Measurements from ENCODE around the gene NR2C1.
"Not testable (repeated sequence)": the region's sequence is repeated elsewhere in the genome, so short reads cannot be mapped to it uniquely, and the experiment has no call there.

NR2C1 gene

DNA sequence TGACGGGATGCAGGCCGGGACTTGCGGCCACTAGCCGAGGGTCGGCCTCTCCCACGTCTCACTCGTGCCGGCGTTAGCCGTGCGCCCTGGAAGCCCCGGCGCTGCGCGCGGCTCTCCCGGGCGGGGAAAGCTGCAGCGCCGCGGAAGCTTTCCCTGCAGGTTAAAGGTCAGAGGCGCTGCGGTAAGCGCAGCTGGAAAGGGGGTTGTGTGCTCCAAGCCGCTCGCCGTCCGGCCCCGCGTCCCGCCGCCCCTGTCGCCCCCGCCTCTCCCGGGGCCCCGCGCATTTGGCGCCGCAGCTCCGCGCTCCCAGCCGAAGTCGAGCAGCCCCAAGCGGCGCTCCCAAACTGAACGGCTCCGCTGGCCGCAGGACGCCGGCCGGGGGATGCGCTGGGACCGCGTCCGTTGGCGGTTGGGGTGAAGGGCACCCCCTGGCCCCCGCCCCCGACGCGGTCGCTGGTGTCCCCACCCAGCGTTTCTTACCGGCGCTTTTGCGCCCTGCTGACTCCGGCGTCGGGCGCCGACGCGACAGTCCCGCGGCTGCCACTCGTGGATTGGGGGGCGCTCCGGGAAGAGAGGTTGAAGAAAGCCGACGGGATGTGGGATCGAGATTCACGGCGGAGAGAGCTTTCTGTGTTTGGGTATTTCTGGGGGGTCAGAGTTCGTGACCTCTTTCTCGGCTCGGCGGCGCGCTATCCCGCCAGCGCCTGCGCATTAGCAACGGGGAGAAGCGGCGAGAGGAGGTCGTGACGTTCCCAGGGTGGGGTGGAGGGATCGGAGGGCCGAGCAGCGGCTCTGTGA lies at the start of gene NR2C1:
TSS of gene NR2C1 (minus strand) at position 719 of the 798 bp plus-strand sequence. CDS start 6,234 bp downstream, outside the sequence.
- DNase-seq = peak; percentile 91

DNA sequence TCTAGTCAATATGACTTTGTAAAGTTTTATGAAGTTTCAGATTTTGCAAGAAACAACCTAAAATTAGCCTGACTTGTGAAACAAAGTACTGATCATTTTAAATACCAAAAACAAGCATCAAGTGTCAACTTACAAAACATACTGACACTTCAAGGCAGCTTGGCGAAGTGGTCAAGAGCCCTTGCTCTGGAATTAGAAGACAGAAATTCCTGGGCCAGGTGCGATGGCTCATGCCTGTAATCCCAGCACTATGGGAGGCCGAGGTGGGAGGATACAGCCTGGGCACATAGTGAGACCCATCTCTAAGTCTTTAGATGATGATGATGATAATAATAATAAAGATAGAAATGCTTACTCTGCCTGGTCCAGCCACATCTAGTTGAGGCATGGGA lies 45.4 kb upstream of the NR2C1 start:
- no peak for DNase-seq

GRCh38 chr12:95118138-95118787 lies 44.8 kb upstream of the NR2C1 start:
- peak; percentile 94 for DNase-seq

DNA sequence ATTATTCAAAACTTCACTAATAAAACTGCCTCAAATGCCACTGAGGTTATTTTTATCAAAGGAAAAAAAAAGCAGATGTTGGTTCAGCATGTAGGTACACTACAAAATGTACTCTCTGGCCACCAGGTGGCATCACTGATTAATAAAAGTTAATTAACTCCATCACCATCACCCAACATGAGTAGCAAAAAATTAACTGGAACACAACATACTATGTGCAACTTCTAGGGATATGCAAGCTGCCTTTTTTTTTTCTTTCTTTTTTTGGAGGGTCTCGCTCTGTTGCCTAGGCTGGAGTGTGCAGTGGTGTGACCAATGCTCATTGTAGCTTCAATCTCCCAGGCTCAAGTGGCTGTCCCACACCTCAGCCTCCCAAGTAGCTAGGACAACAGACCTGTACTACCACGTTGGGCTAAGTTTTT lies 43.8 kb upstream of the NR2C1 start:
- DNase-seq = peak; percentile 81

- no peak for DNase-seq
Measured at GRCh38 chr12:95116773-95117172, 43.4 kb upstream of the NR2C1 start.

DNA sequence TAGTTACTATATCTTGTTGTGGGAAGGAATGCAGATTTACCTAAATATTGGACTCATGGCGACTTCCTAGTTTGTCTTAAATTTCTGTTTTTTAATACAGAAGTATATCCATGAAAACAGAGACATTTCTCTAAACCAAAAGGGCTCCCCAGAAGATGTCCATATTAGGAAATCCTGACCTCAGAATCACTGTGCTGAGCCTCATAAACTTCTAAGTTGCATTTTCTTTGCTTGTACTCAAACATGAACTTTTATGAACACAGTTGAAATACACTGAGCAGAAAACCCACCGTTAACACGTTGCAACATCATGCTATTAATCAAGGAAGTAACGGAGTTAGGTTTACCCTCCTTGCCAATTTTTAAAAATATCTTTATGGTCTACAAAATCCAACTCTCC lies 42.9 kb upstream of the NR2C1 start:
- DNase-seq = peak; percentile 28

GRCh38 chr12:95115641-95116040 lies 42.2 kb upstream of the NR2C1 start:
- DNase-seq = no peak

GRCh38 chr12:95114766-95115405 lies 41.5 kb upstream of the NR2C1 start:
- peak; percentile 25 for DNase-seq

GRCh38 chr12:95107362-95107761 lies 33.9 kb upstream of the NR2C1 start:
- DNase-seq = no peak

- DNase-seq = no peak
Measured at GRCh38 chr12:95105540-95105939, 32.1 kb upstream of the NR2C1 start.

GRCh38 chr12:95104919-95105452 lies 31.6 kb upstream of the NR2C1 start:
- DNase-seq = no peak

DNA sequence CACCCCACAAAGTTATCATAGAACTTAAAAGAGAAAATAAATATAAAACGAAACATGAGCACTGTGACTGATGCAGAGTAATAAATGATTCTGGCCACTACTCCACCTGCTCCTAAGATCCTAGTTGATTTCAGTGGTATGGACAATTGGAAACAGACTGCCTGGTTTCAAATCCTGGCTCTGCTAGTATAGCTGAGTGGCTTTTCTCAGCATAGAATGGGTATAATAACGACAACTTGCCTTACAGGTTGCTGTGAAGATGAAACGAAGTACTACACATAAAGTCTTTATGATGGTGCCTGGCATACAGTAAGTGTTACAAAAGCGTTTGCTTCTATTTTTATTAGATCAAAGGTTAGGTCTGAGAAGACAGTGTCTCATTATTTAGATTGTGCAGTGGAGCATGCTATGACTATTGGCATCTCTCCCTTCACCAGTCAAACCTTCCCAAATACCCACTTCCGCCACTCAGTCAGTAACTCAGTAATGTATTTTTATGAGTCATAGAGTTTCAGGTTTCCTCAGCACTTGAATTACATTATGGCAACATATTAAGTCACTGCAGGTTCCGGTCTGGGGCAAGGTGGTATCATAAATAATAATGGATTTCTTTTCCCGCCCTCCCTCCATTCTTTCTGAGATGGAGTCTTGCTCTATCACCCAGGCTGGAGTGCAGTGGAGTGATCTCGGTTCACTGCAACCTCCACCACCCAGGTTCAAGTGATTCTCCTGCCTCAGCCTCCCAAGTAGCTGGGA lies 29.7 kb upstream of the NR2C1 start:
- DNase-seq = peak; percentile 80

GRCh38 chr12:95101957-95102356 lies 28.5 kb upstream of the NR2C1 start:
- DNase-seq = not testable (repeated sequence)

DNA sequence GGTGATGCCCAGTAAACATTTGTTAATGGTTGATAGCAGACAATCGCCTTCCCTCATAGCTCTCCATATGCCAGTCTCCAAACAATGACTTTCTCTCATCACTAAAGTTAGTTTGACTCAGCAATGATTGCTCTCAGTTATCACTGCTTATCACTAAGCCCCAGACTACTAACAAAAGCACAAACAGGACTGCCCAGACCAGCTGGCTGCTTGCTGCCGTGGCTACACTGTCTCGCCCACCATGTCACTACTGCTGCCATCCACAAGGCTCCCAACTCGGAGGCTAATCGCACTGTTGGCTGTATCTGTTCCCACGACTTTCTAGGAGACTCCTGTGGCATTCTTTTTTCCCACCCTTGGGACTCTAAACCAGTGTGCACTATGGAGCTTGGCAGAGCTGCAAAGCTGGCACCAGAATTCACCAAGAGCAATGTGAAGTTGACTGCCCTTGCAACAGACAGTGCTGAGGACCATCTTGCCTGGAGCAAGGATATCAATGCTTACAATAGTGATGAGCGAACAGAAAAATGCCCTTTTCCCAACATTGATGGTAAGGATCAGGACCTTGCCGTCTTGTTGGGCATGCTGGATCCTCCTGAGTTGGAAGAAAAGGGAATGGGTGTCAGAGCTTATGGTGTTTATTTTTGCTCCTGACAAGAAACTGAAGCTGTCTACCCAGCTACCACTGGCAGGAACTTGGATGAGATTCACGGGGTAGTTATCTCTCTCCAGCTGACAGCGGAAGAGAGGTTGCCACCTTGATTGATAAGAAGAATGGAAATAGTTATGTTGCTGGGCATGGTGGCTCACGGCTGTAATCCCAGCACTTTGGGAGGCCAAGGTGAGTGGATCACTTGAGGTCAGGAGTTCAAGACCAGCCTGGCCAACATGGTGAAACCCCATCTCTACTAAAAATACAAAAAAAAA lies 27.1 kb upstream of the NR2C1 start:
- no peak for DNase-seq

DNA sequence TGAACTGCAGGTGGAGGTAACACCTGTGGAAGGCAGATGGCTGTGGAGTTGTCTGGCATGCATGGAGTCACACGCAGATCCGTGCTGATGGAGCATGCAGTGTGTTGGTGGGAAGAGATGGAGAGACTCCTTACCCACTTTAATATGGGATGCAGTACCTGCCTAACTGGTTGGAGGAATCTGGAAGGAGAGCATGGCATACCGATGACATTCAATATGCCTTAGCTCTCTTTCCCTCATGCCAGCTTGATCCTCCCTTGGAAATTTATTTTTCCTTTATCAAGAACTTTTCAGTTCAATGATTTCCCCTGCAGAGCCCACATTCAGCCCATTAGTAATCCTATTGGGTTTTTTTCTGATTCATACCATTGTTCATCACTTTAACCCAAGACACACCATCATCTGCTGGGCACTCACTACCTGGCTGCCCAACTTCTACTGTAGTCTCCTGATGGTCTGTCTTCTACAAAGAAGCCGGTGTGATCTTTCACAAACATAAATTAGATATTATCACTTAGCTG lies 25.9 kb upstream of the NR2C1 start:
- no peak for DNase-seq

DNA sequence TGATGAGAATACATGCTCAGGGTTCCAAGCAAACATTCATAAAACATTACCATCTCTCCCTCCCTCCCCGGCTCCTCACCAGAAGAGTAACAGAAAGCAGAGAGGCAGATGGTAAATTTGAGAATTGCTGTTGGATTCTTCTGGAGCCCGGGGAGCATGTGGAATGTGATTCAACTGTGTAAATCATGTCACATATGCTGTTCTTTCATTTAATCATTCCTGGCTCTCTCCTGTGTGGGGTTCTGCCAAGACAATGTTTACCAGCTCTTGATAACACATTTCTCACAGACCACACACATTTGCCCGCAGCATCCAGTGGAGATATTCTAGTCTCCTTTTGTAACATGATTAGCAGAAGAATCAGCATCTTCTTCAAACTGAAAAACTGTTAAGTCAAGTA lies 23.4 kb upstream of the NR2C1 start:
- peak; percentile 71 for DNase-seq

- DNase-seq = no peak
Measured at GRCh38 chr12:95096378-95096777, 23.0 kb upstream of the NR2C1 start.

GRCh38 chr12:95095866-95096265 lies 22.4 kb upstream of the NR2C1 start:
- not testable (repeated sequence) for DNase-seq

GRCh38 chr12:95089462-95089861 lies 16.0 kb upstream of the NR2C1 start:
- DNase-seq = no peak

DNA sequence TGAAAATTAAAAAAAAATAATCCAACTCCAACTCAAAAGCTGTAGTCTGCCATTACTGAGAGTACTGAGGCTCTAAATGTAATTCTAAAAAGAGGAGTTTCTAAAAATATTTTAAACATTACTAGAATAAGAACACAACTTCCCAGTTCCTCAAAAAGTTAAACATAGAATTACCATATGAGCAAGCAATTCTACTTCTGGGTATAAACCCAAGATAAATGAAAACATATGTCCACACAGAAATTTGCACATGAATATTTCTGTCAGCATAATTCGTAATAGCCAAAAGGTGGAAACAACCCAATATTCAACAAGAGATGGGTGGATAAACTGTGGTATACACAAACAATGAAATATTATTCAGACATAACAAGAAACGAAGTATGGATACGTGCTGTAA lies 15.0 kb upstream of the NR2C1 start:
- peak; percentile 9 for DNase-seq

DNA sequence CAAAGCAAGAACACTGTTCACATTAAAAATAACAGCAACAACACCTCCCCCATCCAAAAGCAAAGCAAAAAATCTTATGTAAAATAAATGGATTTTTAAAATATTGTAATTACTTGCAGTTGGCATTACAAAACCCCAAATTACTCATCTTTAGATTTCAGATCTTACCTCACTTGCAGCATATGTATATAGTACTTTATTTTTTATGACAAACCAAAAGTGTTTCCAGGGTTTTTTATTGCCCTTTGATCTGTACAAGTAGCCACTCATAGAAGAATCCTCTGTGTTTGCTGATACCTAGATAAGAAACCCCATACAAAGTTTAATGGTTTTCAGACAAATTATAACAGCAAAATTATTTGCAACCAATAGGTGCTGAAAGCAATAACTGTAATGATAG lies 12.2 kb upstream of the NR2C1 start:
- DNase-seq = no peak

All from fibroblast of skin of right quadriceps (primary cell).